Activated CD4-positive, CD25-positive, alpha-beta regulatory T cell treated with anti-CD3 and anti-CD28 coated beads, Interleukin-2, amount 50 U/mL, for 24 hours (primary cell): Measurements from ENCODE around the gene ERICH2.
"Not testable (repeated sequence)": the region's sequence is repeated elsewhere in the genome, so short reads cannot be mapped to it uniquely, and the experiment has no call there.

Source experiments
- ATAC-seq, 2 donors: fragments of 150-1000 bp; cut with Tn5 transposase; one replicate each; pipeline ENCODE4 v1.10.0; 2021; ENCODE audit warnings: mild to moderate bottlenecking in 1 of 2, moderate library complexity in 1 of 2

ERICH2 gene

DNA sequence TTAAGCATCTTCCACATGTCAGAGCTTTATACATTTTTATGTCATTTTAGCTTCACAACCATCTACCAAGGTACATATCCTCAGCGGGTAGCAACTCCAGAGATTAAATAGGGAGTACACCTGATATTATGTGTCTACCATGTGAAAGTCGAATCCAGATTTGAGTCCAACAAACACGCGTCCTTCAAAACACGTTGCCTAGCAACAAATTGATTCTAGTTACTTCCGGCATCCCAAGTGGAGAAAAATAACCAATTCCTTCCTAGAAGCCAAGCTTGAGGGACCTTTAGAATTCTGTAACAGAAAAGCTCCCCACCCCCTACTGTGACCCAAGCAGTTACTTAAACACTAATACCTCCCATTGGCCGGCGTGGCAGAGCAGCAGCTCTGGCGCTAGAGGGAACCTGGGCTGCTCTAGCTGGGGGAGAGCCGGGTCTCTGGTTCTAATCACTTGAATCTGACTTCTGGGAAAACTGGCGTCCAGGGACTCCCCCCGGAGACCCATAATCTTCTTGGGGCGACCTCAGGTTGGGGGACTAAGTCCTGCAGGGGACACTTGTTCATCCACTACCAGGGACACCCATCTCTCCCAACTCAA is at the start of gene ERICH2:
Gene ERICH2 (plus strand): TSS at position 371 of the 598 bp plus-strand sequence. CDS start 304 bp downstream, outside the sequence.
- ATAC-seq, result peak; percentile 58 to 67

DNA sequence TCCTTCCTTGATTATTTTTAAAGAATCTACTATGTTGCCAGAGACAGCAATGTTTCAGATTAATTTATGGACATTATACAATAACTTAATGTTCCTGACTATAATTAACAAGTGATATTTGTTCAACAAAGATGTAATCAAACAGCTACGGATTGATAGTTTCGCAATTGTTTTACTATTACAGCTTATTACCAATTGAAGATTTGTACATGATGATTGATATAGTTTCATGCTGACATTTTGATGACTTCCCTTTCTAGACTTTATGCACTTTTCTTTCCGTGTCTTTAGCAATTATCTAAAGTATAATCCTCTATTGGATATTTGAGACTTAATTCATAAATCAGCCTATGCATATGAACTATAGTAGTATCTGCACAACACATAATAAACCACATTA is 48.5 kb upstream of the ERICH2 start:
- ATAC-seq, result no peak

DNA sequence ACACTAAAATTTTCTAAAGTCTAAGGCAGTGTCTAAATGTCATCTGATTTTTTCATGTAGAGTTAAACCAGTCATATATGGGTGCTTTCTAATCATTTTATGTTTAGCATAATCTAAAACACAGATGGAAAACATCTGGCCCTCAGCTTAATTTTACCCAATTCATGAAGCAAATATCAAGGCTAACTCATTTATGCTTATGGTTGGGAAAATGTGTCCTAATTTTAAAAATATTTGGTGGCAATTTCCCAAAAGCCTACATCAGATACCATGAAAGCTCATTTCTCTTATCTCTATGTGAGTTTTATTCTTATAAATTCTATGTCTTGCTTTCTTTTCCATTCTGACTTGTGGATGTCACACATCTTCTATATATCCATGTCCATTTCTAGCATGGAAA is 47.9 kb upstream of the ERICH2 start:
- ATAC-seq, result no peak

DNA sequence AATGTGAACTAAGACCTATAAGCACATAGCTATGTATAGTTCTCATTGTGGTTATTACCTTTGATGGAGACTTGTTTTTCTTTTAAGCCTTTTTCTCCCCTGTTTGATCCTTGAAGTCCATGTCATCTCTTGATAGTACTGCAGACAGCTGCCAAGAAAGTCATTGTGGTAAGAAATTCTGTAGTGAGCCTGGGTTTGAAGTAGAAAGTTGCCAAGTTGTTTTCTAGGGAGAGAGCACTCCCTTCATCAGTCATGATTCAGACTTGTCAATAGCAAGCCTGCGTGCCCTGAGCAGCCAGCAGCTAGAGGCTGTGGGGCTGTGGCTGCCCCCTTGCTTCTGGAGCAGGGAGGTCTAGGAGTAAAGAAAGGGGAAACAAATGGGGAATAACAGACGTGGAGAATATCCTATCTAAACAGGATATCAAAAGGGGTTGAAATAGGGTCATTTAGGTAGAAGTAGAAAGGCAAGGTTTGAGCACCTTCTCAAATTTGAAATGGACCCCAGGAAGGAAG is 46.7 kb upstream of the ERICH2 start:
- ATAC-seq, result no peak

- ATAC-seq, result no peak
Observed at GRCh38 chr2:170733798-170734600, 36.2 kb upstream of the ERICH2 start.

GRCh38 chr2:170734601-170735000 is 35.6 kb upstream of the ERICH2 start:
- ATAC-seq, result not testable (repeated sequence)

GRCh38 chr2:170736628-170737027 is 33.5 kb upstream of the ERICH2 start:
- no peak for ATAC-seq

- ATAC-seq, result no peak
Observed at GRCh38 chr2:170737406-170737805, 32.8 kb upstream of the ERICH2 start.

GRCh38 chr2:170737821-170738220 is 32.4 kb upstream of the ERICH2 start:
- no peak for ATAC-seq

GRCh38 chr2:170739048-170739447 is 31.1 kb upstream of the ERICH2 start:
- no peak for ATAC-seq

DNA sequence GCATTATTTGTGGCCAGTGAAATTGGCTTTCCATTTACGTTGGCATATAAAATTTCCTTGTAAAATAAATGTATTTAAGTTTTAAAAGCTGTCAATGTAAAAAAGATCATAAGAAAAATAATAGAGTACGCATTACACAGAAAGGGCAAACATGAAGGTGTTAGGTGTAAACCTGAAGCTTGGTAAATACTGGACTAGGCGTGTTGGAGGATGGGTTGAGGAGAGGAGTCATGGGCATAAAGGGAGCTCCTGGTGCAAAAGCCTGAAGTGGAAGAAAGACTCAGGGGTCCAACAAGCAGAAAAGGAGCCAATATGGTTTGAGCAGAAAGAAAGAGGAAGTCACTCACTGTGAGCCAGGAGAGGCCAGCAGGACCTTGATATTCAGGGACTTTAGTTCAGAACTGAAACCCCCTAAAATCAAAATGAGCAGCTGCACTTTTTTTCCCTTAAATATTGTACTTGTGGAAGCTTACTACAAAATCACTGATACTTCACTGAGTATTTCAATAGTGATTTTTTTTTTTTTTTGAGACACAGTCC is 30.6 kb upstream of the ERICH2 start:
- no peak for ATAC-seq

- no peak for ATAC-seq
Observed at GRCh38 chr2:170740660-170741059, 29.5 kb upstream of the ERICH2 start.

DNA sequence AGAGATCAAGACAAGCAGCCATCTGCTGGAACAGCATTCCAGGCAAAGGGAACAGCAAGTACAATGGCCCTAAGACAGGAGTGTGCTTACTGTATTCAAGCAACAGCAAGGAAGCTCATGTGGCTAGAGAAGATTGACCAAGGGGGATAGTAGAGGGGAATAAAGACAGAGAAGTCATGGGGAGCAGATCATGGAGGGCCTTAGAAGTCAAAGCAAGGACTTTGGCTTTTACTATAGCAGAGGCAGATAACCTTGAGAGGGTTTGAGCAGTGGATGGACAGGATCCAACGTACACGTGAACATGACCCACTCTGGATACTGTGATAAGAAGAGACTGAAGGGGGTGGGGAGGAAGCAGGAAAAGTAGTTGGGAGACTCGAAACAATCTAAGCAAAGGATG is 28.2 kb upstream of the ERICH2 start:
- ATAC-seq, result no peak

DNA sequence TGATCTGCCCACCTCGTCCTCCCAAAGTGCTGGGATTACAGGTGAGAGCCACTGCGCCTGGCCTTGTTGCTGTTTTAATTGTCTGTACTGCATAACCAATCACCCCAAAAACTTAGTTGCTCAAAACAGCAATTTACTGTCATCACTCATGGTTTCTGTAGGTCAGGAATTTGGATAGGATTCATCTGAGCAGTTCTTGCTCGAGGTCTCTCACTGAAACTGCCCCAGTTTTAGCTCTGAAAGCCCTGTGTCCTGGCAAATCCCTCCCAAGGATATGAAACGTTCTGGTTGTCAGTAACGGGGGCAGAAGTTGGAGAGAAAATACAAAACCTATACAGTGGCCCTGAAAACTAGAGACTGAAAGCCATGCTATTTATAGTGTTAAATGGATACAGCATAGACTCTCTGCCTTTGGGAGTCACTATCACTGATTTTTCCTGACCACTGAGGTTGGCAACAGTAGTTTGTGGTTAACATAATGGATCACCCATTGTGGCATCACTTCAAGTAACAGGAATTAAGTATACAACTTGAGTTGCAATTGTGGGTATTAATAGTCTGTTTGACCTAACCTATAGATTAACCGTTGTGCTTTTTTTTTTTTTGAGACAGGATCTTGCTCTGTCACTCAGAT is 27.2 kb upstream of the ERICH2 start:
- no peak for ATAC-seq

GRCh38 chr2:170743530-170744239 is 26.5 kb upstream of the ERICH2 start:
- ATAC-seq, result no peak

- ATAC-seq, result no peak
Observed at GRCh38 chr2:170744248-170745002, 25.8 kb upstream of the ERICH2 start.

GRCh38 chr2:170745305-170745704 is 24.9 kb upstream of the ERICH2 start:
- ATAC-seq, result no peak

DNA sequence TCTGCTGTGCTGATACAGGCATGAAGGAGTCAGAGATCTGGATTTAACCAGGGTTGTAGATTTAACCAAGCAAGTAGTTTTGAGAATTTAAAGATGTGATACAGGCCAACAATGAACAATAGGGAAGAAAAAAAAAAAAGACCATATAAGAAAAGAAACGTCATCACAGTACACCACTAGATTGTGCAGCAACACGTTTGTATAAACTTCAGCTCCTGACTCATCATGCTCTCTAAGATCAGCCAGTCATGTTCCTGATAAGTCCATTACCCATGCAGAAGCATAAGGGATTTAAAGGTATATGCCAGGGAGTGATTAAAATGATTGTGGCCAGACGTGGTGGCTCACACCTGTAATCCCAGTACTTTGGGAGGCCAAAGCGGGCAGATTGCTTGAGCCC is 22.3 kb upstream of the ERICH2 start:
- no peak for ATAC-seq

DNA sequence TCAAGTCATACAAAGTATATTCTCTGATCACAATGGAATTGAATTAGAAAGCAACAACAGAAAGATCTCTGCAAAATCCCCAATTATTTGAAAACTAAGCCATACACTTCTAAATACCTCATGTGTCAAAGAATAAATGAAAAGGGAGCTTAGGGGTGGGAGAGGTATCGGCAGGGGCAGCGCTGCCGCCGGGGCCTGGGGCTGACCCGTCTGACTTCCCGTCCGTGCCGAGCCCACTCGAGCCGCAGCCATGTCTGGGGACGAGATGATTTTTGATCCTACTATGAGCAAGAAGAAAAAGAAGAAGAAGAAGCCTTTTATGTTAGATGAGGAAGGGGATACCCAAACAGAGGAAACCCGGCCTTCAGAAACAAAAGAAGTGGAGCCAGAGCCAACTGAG is 18.6 kb upstream of the ERICH2 start:
- ATAC-seq, result not testable (repeated sequence)

DNA sequence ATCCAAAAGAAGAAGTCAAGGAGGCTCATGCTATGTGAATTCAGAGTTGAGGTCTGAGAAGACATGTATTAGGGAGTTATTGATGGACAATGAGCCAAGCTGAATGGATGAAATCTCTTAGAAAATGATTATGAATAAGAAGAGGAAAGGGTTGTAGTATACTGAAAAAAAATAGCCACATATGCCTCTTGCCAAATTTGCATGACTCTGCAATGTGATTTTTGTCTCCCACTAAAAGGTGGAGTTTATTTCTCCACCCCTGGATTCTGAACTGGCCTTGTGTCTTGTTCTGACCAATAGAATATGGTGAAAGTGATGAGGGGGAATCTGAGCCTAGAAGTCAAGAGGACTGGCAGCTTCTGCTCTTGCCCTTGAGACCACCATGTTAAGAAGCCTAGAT is 8.6 kb upstream of the ERICH2 start:
- ATAC-seq, result no peak

GRCh38 chr2:170762760-170763159 is 7.4 kb upstream of the ERICH2 start:
- ATAC-seq, result no peak

DNA sequence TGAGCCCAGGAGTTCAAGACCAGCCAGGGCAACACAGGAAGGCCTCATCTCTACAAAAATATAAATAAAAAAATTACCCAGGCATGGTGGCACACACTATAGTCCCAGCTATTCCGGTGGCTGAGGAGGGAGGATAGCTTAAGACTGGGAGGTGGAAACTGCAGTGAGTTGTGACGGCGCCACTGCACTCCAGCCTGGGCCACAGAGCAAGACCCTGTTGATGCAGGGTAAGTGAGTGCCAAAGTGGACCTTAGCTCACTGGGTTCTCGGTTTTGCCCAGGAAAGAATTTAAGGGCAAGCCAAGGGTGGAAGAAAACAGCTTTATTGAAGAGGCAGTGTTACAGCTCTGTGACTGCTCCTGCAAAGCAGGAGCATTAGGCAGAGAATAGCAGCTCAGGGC is 6.9 kb upstream of the ERICH2 start:
- no peak for ATAC-seq
